Thoracic aorta (tissue), 2 donors: ENCODE data around the gene C20orf144. TPM values are rescaled to one million over a fixed set of nuclear protein-coding genes. Genes with fewer than 3 reads are reported as not detected.

Experiments used
- ATAC-seq: fragments of 150-250 bp; one replicate; pipeline ENCODE4 v1.8.0; 2017; ENCODE audit warnings: low read depth; ENCODE audit not compliant: insufficient number of reproducible peaks, low FRiP score
- DNase-seq: peaks from one replicate; pipeline ENCODE4 v3.0.0-alpha.2; 2020; ENCODE audit warnings: low spot score
- H3K27ac ChIP-seq, 2 donors: fragments of 200-600 bp; sonication (generic); 1 replicate in 1 of 2; 2 replicates in 1 of 2; pipeline ENCODE4 v1.5.1; 2016; ENCODE audit warnings: mild to moderate bottlenecking in 2 of 2, moderate library complexity in 2 of 2
- H3K27me3 ChIP-seq: fragments of 200-600 bp; sonication (generic); replicated peaks from 2 replicates; pipeline ENCODE4 v1.6.0; 2016; ENCODE audit warnings: mild to moderate bottlenecking; ENCODE audit not compliant: insufficient read depth
- H3K36me3 ChIP-seq: fragments of 200-600 bp; sonication (generic); one replicate; pipeline ENCODE4 v1.5.1; 2016
- H3K4me1 ChIP-seq, 2 donors: fragments of 200-600 bp; sonication (generic); 1 replicate in 1 of 2; 2 replicates in 1 of 2; pipeline versions ENCODE4 v1.5.1 to v1.6.0; 2016; ENCODE audit warnings: low read depth in 2 of 2, mild to moderate bottlenecking in 1 of 2; ENCODE audit not compliant: control insufficient read depth in 1 of 2
- H3K4me3 ChIP-seq: fragments of 200-600 bp; sonication (generic); 2 replicates; pipeline ENCODE4 v1.5.1; 2016; ENCODE audit warnings: mild to moderate bottlenecking
- H3K9me3 ChIP-seq: fragments of 200-600 bp; sonication (generic); 2 replicates; pipeline ENCODE4 v1.5.1; 2016
- CTCF ChIP-seq: fragments of 200-600 bp; sonication (generic); IDR thresholded peaks from one replicate; pipeline ENCODE4 v1.5.1; 2019; ENCODE audit warnings: antibody characterized with exemption
- total RNA-seq, 2 donors: library from RNA; depleted of rRNA; stranded (reverse); fragments of >200 nt; gene quantifications; one replicate each; pipeline versions ENCODE4 v1.1.0 to v1.2.3, GENCODE V29; 2016

The C20orf144 gene
- total RNA-seq, 2 donors from 2014 or later: not detected

- DNase-seq (no peak), ATAC-seq (no peak)
- H3K9me3 ChIP-seq: no peaks in the 10 kb centered on the region
- no peaks in the 10 kb centered on the region for H3K27me3 ChIP-seq
- H3K27ac ChIP-seq: no peak overlapping the region
- peaks cover 15% of the 10 kb centered on the region for H3K36me3 ChIP-seq
- H3K4me3 ChIP-seq: no peak overlapping the region
- no peak for TF ChIP-seq CTCF
- H3K4me1 ChIP-seq: peaks cover 15 to 39% of the 10 kb centered on the region in 2 donors
These were observed 12.9 kb upstream of the C20orf144 start for GRCh38 chr20:33649201-33649681.

GRCh38 chr20:33650111-33650752, 11.9 kb upstream of the C20orf144 start:
- no peak overlapping the region for H3K4me3 ChIP-seq
- no peak for DNase-seq
- no peak for TF ChIP-seq CTCF
- peaks cover 5% of the 10 kb centered on the region for H3K36me3 ChIP-seq
- no peak overlapping the region for H3K27ac ChIP-seq
- no peaks in the 10 kb centered on the region for H3K27me3 ChIP-seq
- no peaks in the 10 kb centered on the region for H3K9me3 ChIP-seq
- H3K4me1 ChIP-seq: peaks cover 15 to 39% of the 10 kb centered on the region in 2 donors
- ATAC-seq: no peak

- no peak for ATAC-seq
- Histone ChIP-seq H3K27ac (no peak overlapping the region), H3K4me1 (peaks cover 15 to 39% of the 10 kb centered on the region in 2 donors), H3K9me3 (no peaks in the 10 kb centered on the region), H3K36me3 (no peaks in the 10 kb centered on the region), H3K4me3 (no peak overlapping the region), H3K27me3 (no peaks in the 10 kb centered on the region)
- DNase-seq: no peak
- TF ChIP-seq CTCF: no peak
These were observed 11.2 kb upstream of the C20orf144 start for GRCh38 chr20:33650753-33651561.

- Histone ChIP-seq H3K36me3 (no peaks in the 10 kb centered on the region), H3K9me3 (no peaks in the 10 kb centered on the region), H3K27me3 (no peaks in the 10 kb centered on the region), H3K27ac (no peak overlapping the region), H3K4me3 (no peak overlapping the region), H3K4me1 (peaks cover 15 to 33% of the 10 kb centered on the region in 2 donors)
- no peak for TF ChIP-seq CTCF
- ATAC-seq (no peak), DNase-seq (no peak)
These were observed 10.5 kb upstream of the C20orf144 start for GRCh38 chr20:33651562-33652048.

GRCh38 chr20:33653218-33653899, 8.8 kb upstream of the C20orf144 start:
- no peak overlapping the region for H3K27ac ChIP-seq
- peak; percentile 84 for TF ChIP-seq CTCF

More at GRCh38 chr20:33653218-33653899, 8.8 kb upstream of the C20orf144 start:
- Histone ChIP-seq H3K4me3 (peak overlapping the region; percentile 41), H3K4me1 (peaks cover 4 to 15% of the 10 kb centered on the region in 2 donors), H3K36me3 (peaks cover 4% of the 10 kb centered on the region), H3K27me3 (no peaks in the 10 kb centered on the region), H3K9me3 (no peaks in the 10 kb centered on the region)
- DNase-seq (no peak), ATAC-seq (peak; percentile 44)
